ENCODE data around the gene HDGFL1.

Gene HDGFL1

DNA sequence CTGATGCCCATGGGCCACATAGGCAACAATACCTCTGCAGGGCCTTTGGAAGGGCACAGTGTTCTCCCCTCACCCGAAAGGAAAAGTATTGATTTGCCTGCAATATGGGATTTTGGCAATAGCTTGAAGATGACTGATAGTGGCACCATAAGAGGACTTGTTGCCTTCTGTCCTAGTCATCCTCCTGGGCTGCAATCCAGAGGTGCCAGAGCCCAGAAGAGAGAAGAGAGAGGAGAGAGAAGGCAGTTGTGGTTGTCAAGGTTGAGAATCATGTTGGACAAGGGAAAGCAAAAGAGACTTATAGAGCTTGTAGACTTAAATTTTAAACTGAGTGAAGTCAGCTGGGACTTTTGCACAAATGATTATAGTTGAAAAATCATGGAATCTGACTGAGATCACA, 14.6 kb downstream of the HDGFL1 start:
- Histone ChIP-seq H4K20me1 (no peaks in the 10 kb centered on the region), H3K27me3 (no peaks in the 10 kb centered on the region), H3K27ac (no peak overlapping the region), H3K4me3 (no peak overlapping the region), H3K4me2 (no peak overlapping the region), H3K36me3 (no peaks in the 10 kb centered on the region), H3K4me1 (no peaks in the 10 kb centered on the region), H3K9me3 (no peaks in the 10 kb centered on the region), H3K9ac (no peak overlapping the region)
- TF ChIP-seq Cebpa-rat (IDR thresholded peaks at IDR 0.05) = no peak

DNA sequence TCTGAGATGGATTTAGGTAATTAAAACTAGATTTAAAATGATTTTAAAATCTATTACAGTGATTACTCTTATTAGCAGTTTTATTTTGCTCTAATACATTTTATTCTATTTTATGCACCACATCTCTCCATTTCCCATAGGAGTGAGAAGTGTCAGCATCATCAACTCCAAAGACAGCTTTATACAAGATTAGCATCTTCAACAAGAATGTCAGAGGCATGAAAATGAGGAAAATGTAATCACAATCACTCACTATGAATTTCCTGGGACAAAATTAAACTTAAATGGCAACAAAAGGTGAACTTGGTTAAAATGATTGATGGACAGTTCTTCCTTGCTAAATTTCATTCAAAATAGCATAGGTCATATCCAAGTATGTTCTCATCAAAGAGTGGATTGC, 19.8 kb downstream of the HDGFL1 start:
- H3K4me3 ChIP-seq = no peak overlapping the region
- H3K36me3 ChIP-seq = no peaks in the 10 kb centered on the region
- TF ChIP-seq Cebpa-rat (IDR thresholded peaks at IDR 0.05) = no peak
- H3K27ac ChIP-seq = no peak overlapping the region
- no peaks in the 10 kb centered on the region for H3K9me3 ChIP-seq
- H3K9ac ChIP-seq = no peak overlapping the region
- no peaks in the 10 kb centered on the region for H4K20me1 ChIP-seq
- no peaks in the 10 kb centered on the region for H3K4me1 ChIP-seq
- H3K4me2 ChIP-seq = no peak overlapping the region
- no peaks in the 10 kb centered on the region for H3K27me3 ChIP-seq

DNA sequence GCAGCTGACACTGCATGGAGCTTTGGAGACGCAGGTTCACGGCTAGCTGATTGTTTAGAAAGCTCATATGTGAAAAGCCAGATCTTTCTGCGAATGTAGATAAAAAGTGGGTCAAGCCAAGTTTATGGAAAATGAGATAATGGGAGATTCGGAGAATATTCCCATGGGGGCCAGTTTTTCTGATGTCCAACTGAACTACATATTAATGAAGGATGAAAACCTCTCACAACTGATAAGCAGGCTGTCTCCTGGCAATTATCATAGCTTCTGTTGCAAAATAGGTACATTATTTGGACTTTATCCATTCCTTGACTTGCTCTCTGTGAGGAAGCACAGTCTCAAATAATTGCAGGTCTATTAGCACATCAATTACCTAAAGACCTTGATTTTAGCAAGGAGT, 21.1 kb downstream of the HDGFL1 start:
- Histone ChIP-seq H3K9me3 (no peaks in the 10 kb centered on the region), H3K27ac (no peak overlapping the region), H3K36me3 (no peaks in the 10 kb centered on the region), H3K4me2 (no peak overlapping the region), H3K27me3 (no peaks in the 10 kb centered on the region), H3K9ac (no peak overlapping the region), H3K4me1 (no peaks in the 10 kb centered on the region), H4K20me1 (no peaks in the 10 kb centered on the region), H3K4me3 (no peak overlapping the region)
- TF ChIP-seq Cebpa-rat (IDR thresholded peaks at IDR 0.05) = no peak

DNA sequence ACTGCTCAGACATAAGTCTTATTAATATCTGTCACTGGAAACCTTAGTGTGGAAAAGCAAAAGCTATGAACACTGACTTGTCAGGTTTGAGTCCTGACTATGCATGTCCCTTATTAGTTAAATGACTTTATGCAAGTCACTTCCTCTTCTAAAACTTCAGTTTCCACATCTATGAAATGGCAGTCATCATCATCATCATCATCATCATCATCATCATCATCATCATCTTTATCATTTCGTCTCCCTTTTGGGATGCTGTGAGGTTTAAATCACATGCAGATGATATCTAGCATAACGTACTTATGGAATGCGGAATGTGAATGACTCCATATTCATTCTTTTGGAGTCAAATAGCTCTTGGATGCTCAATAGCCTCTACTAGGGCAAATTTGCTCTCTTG, 24.5 kb downstream of the HDGFL1 start:
- Histone ChIP-seq H3K4me3 (no peak overlapping the region), H3K4me1 (no peaks in the 10 kb centered on the region), H3K4me2 (no peak overlapping the region), H3K27ac (no peak overlapping the region), H3K9ac (no peak overlapping the region), H3K9me3 (no peaks in the 10 kb centered on the region), H3K27me3 (no peaks in the 10 kb centered on the region), H4K20me1 (no peaks in the 10 kb centered on the region), H3K36me3 (no peaks in the 10 kb centered on the region)
- no peak for TF ChIP-seq Cebpa-rat (IDR thresholded peaks at IDR 0.05)

DNA sequence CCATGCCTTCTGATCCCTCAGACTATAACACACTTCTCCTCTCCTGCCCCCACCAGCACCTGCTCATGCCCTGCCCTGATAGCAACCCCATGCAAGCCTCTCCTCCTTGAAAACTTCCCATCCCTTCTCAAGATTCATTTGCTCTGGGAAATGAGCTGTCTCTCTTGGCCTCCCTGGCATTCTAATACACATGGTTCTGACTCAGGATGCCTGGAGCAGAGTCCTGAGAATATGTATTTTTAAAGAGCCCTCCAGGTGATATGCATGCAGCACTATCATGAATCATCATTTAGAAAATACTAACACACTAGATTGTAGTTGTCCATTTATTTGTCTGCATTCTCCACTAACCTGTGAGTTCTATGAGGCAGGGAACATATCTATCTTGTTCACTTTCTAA, 26.6 kb downstream of the HDGFL1 start:
- Histone ChIP-seq H3K36me3 (no peaks in the 10 kb centered on the region), H3K9ac (no peak overlapping the region), H4K20me1 (no peaks in the 10 kb centered on the region), H3K27me3 (no peaks in the 10 kb centered on the region), H3K4me2 (no peak overlapping the region), H3K4me1 (no peaks in the 10 kb centered on the region), H3K27ac (no peak overlapping the region), H3K9me3 (no peaks in the 10 kb centered on the region), H3K4me3 (no peak overlapping the region)
- TF ChIP-seq Cebpa-rat (IDR thresholded peaks at IDR 0.05) = no peak

DNA sequence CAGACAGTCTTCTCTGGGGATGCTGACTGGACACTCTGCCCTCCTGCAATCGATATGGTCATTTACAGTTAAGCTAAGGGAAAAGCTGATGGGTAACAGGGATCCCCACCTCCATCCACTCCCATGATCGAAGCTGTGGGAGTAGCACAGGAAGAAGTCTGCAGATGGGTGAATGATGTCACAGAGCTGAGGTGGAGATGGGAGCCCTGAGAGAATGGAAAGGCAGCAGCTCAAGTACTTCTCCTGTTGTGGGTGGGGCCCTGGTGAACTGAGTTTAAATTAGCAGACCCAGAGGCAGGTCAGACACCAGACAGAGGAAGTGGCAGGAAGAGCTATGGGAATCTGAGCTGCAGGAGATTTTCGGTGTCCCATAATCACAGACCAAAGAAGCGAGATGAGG, 29.0 kb downstream of the HDGFL1 start:
- Histone ChIP-seq H4K20me1 (no peaks in the 10 kb centered on the region), H3K9me3 (peaks cover 4% of the 10 kb centered on the region; the same call in 1 of the 2 replicates), H3K27ac (no peak overlapping the region), H3K4me1 (no peaks in the 10 kb centered on the region), H3K27me3 (no peaks in the 10 kb centered on the region), H3K4me3 (no peak overlapping the region), H3K36me3 (no peaks in the 10 kb centered on the region), H3K4me2 (no peak overlapping the region), H3K9ac (no peak overlapping the region)
- TF ChIP-seq Cebpa-rat (IDR thresholded peaks at IDR 0.05) = no peak

DNA sequence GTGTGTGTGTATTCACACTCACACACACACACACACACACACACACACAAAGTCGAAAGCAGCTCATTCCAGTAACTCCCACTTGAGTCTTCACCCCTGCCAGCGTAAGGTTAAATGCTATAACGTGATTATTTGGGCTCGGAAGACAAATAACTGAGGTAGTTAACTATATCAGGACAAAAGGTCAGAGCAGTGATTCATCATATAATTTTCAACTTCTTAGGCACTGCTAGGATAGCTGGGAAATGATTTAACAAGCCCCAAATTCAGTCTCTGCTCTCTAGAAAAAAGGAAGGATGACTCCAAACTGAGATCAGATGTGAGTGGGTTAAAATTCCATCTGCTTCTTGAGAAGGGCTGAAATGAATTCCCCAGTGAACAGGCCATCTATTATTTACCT, 30.7 kb downstream of the HDGFL1 start:
- Histone ChIP-seq H3K27ac (no peak overlapping the region), H3K9me3 (peaks cover 4% of the 10 kb centered on the region; the same call in 1 of the 2 replicates), H4K20me1 (no peaks in the 10 kb centered on the region), H3K4me3 (no peak overlapping the region), H3K27me3 (no peaks in the 10 kb centered on the region), H3K36me3 (no peaks in the 10 kb centered on the region), H3K4me1 (no peaks in the 10 kb centered on the region), H3K4me2 (no peak overlapping the region), H3K9ac (no peak overlapping the region)
- TF ChIP-seq Cebpa-rat (IDR thresholded peaks at IDR 0.05) = no peak

DNA sequence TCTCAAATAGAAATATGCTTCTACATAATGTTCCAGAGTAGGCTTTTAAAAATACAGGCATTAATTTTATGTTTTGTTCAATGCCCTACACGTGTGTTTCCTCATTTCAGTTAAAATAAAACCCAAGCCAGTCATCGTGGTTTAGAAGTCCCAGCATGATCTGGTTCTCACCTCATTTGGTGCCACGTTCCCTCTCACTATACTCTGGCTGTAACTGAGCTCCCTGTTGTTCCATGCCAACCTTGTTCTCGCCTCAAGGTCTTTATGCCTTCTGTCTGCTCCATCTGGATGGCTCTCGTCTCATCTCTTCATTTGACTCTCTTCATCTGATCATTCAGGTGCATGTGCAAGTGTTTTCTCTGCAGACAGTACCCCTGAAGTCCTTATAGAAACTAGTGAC, 32.6 kb downstream of the HDGFL1 start:
- no peaks in the 10 kb centered on the region for H3K36me3 ChIP-seq
- no peak overlapping the region for H3K27ac ChIP-seq
- no peak overlapping the region for H3K4me2 ChIP-seq
- no peak overlapping the region for H3K9ac ChIP-seq
- H3K4me3 ChIP-seq = no peak overlapping the region
- no peaks in the 10 kb centered on the region for H4K20me1 ChIP-seq
- peaks cover 4% of the 10 kb centered on the region; the same call in 1 of the 2 replicates for H3K9me3 ChIP-seq
- TF ChIP-seq Cebpa-rat (IDR thresholded peaks at IDR 0.05) = no peak
- no peaks in the 10 kb centered on the region for H3K27me3 ChIP-seq
- no peaks in the 10 kb centered on the region for H3K4me1 ChIP-seq

DNA sequence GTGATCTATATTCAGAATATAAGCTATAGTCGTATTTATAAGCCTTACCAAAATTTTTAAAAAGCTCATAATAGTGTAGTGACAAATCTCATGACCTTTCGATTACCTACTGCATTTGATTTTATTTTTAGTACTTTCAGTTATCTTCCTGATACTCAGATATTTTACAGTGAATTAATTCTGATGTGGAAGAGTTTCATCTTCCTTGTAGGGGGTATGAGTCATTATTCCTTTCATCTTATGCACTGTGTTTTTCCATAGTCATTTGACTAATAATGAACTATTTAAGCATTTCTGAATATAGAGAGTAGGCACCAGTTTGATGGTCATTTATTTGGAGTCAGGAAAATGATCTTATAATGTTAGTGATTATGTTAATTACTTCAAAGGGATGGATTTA, 36.4 kb downstream of the HDGFL1 start:
- Histone ChIP-seq H4K20me1 (no peaks in the 10 kb centered on the region), H3K4me2 (no peak overlapping the region), H3K27me3 (no peaks in the 10 kb centered on the region), H3K9me3 (peaks cover 4% of the 10 kb centered on the region; the same call in 1 of the 2 replicates), H3K27ac (no peak overlapping the region), H3K4me1 (no peaks in the 10 kb centered on the region), H3K9ac (no peak overlapping the region), H3K36me3 (no peaks in the 10 kb centered on the region), H3K4me3 (no peak overlapping the region)
- no peak for TF ChIP-seq Cebpa-rat (IDR thresholded peaks at IDR 0.05)

DNA sequence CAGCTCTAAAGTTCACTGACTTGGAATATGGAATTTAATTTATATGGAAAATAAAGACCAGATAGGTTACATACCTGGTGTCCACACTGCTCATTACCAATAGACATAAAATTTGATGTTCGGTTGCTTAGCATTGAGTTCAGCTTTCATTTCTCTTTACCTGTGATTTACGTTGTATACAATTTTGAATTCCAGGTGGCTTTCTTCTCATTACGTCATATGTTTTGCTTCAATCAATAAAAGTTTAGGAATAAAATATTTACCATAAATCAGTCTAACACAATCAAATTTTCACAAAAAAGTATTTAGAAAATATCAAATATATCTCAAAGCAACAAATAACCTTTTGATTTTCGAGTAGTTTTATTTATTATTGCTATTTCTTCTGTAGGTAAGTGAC, 40.8 kb downstream of the HDGFL1 start:
- no peak overlapping the region for H3K27ac ChIP-seq
- H3K4me1 ChIP-seq = no peaks in the 10 kb centered on the region
- no peaks in the 10 kb centered on the region for H4K20me1 ChIP-seq
- no peak overlapping the region for H3K4me3 ChIP-seq
- H3K4me2 ChIP-seq = no peak overlapping the region
- no peaks in the 10 kb centered on the region for H3K27me3 ChIP-seq
- no peaks in the 10 kb centered on the region for H3K36me3 ChIP-seq
- H3K9ac ChIP-seq = no peak overlapping the region
- no peaks in the 10 kb centered on the region for H3K9me3 ChIP-seq
- TF ChIP-seq Cebpa-rat (IDR thresholded peaks at IDR 0.05) = no peak

DNA sequence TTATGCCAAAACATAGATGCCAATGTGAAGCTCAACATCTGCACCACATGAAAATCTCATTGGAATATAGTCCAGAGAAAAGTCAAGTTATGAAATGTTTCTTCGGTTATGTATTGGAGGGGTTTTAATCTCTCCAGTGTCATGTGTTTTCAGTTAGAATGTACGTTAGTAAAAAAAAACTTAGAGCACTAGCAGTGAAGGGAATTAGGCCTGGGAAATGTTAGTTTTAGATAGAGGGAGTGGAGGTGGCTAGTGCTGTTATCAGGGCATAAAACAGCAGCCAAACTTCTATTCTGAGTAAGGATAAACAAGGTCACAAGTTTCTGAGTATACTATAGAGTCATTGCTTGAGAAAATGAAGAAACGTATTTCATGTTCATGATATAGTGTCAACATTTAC, 42.9 kb downstream of the HDGFL1 start:
- H3K4me1 ChIP-seq = no peaks in the 10 kb centered on the region
- H3K27me3 ChIP-seq = no peaks in the 10 kb centered on the region

More for the DNA sequence above, 42.9 kb downstream of the HDGFL1 start:
- Histone ChIP-seq H3K9me3 (no peaks in the 10 kb centered on the region), H3K4me3 (no peak overlapping the region), H3K4me2 (no peak overlapping the region), H3K36me3 (no peaks in the 10 kb centered on the region), H4K20me1 (no peaks in the 10 kb centered on the region), H3K9ac (no peak overlapping the region), H3K27ac (no peak overlapping the region)
- no peak for TF ChIP-seq Cebpa-rat (IDR thresholded peaks at IDR 0.05)
